Renal cortical epithelial cell (primary cell): Measurements from ENCODE around the gene RAB11FIP4. TPM values are rescaled to one million over a fixed set of nuclear protein-coding genes. Genes with fewer than 3 reads are reported as not detected.
"Not testable (repeated sequence)": the region's sequence is repeated elsewhere in the genome, so short reads cannot be mapped to it uniquely, and the experiment has no call there.

ENCODE experiments used
- DNase-seq: peaks from one replicate; pipeline ENCODE4 v3.0.0-alpha.2; 2011; ENCODE audit warnings: low read depth
- total RNA-seq: library from RNA; depleted of rRNA; stranded (reverse); fragments of >200 nt; gene quantifications from 2 replicates; pipeline ENCODE4 v1.2.3, GENCODE V29; 2014

Gene RAB11FIP4
- total RNA-seq: 16.5 and 18.9 TPM in 2 replicates

GRCh38 chr17:31391496-31391949, at the start of gene RAB11FIP4:
TSS of gene RAB11FIP4 (plus strand) at chr17:31391675. CDS start at chr17:31391853, 178 bp downstream.
- no peak for DNase-seq

- DNase-seq: not testable (repeated sequence)
Observed at GRCh38 chr17:31345191-31345747, 46.2 kb upstream of the RAB11FIP4 start.

- DNase-seq: no peak
Observed at GRCh38 chr17:31349454-31349853, 42.0 kb upstream of the RAB11FIP4 start.

- no peak for DNase-seq
Observed at GRCh38 chr17:31355935-31356334, 35.5 kb upstream of the RAB11FIP4 start.

GRCh38 chr17:31357091-31357490, 34.4 kb upstream of the RAB11FIP4 start:
- no peak for DNase-seq

GRCh38 chr17:31357839-31358394, 33.6 kb upstream of the RAB11FIP4 start:
- no peak for DNase-seq

- no peak for DNase-seq
Observed at GRCh38 chr17:31364012-31364411, 27.5 kb upstream of the RAB11FIP4 start.

- no peak for DNase-seq
Observed at GRCh38 chr17:31366088-31366487, 25.4 kb upstream of the RAB11FIP4 start.

- DNase-seq: no peak
Observed at GRCh38 chr17:31369266-31369665, 22.2 kb upstream of the RAB11FIP4 start.

GRCh38 chr17:31371511-31372097, 19.9 kb upstream of the RAB11FIP4 start:
- DNase-seq: no peak

GRCh38 chr17:31373150-31374093, 18.1 kb upstream of the RAB11FIP4 start:
- peak; percentile 56 for DNase-seq

GRCh38 chr17:31374094-31374447, 17.4 kb upstream of the RAB11FIP4 start:
- DNase-seq: no peak

- DNase-seq: no peak
Observed at GRCh38 chr17:31374503-31374902, 17.0 kb upstream of the RAB11FIP4 start.

GRCh38 chr17:31378638-31379037, 12.8 kb upstream of the RAB11FIP4 start:
- no peak for DNase-seq

- DNase-seq: no peak
Observed at GRCh38 chr17:31379597-31380205, 11.8 kb upstream of the RAB11FIP4 start.

GRCh38 chr17:31381165-31381668, 10.3 kb upstream of the RAB11FIP4 start:
- DNase-seq: no peak

- not testable (repeated sequence) for DNase-seq
Observed at GRCh38 chr17:31382668-31383275, 8.7 kb upstream of the RAB11FIP4 start.

- DNase-seq: not testable (repeated sequence)
Observed at GRCh38 chr17:31383488-31383887, 8.0 kb upstream of the RAB11FIP4 start.

- no peak for DNase-seq
Observed at GRCh38 chr17:31385428-31386285, 5.8 kb upstream of the RAB11FIP4 start.

GRCh38 chr17:31386542-31387075, 4.9 kb upstream of the RAB11FIP4 start:
- DNase-seq: no peak
